ENCODE measurements around the gene MINDY3.
"Not testable (repeated sequence)": the region's sequence is repeated elsewhere in the genome, so short reads cannot be mapped to it uniquely, and the experiment has no call there.

DNA sequence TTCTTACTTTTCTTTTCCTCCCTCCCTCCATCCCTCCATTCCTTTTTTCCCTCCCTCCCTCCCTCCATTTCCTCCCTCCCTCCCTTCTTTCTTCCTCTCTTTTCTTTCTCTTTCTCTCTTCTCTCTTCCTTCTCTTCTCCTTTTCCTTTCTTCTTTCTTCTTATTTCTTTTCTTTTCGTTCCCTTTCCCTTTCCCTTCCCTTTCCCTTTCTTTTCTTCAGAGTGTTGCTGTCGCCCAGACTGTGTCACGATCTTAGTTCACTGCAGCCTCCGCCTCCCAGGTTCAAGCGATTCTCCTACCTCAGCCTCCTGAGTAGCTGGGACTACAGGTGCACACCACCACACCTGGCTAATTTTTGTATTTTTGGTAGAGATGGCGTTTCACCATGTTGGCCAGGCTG lies 98.1 kb downstream of the MINDY3 start:
- TF ChIP-seq, protein P1, sequence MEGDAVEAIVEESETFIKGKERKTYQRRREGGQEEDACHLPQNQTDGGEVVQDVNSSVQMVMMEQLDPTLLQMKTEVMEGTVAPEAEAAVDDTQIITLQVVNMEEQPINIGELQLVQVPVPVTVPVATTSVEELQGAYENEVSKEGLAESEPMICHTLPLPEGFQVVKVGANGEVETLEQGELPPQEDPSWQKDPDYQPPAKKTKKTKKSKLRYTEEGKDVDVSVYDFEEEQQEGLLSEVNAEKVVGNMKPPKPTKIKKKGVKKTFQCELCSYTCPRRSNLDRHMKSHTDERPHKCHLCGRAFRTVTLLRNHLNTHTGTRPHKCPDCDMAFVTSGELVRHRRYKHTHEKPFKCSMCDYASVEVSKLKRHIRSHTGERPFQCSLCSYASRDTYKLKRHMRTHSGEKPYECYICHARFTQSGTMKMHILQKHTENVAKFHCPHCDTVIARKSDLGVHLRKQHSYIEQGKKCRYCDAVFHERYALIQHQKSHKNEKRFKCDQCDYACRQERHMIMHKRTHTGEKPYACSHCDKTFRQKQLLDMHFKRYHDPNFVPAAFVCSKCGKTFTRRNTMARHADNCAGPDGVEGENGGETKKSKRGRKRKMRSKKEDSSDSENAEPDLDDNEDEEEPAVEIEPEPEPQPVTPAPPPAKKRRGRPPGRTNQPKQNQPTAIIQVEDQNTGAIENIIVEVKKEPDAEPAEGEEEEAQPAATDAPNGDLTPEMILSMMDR (conservative IDR thresholded peaks at IDR 0.05): not testable (repeated sequence)
- TF ChIP-seq EZH2 (IDR thresholded peaks at IDR 0.05; ENCODE audit: low read depth): not testable (repeated sequence)
